Right lobe of liver (tissue), 6 donors: Measurements from ENCODE around the gene CDH26. TPM values are rescaled to one million over a fixed set of nuclear protein-coding genes. Genes with fewer than 3 reads are reported as not detected.

Source experiments
- ATAC-seq, 4 donors: fragments of 200-7000 bp; cut with Tn5 transposase; one replicate each; pipeline ENCODE4 v1.9.1; 2020; ENCODE audit warnings: mild to moderate bottlenecking in 4 of 4, moderate library complexity in 4 of 4
- DNase-seq, 3 donors: peaks; one replicate each; pipeline ENCODE4 v3.0.0-alpha.2; 2020
- H3K27ac ChIP-seq, 3 donors: fragments of 200-600 bp; one replicate each; pipeline ENCODE4 v1.8.0; 2022
- H3K27me3 ChIP-seq, 2 donors: fragments of 200-600 bp; one replicate each; pipeline ENCODE4 v1.8.0; 2022
- H3K36me3 ChIP-seq, 4 donors: fragments of 200-600 bp; sonication (generic) in 1 of 4; one replicate each; pipeline versions ENCODE4 v1.5.1 to v1.8.0; 2017 to 2022; ENCODE audit warnings: control low read depth in 1 of 4
- H3K4me1 ChIP-seq, 4 donors: fragments of 200-600 bp; sonication (generic) in 1 of 4; one replicate each; pipeline versions ENCODE4 v1.5.1 to v1.8.0; 2017 to 2022; ENCODE audit warnings: control low read depth in 1 of 4
- H3K4me3 ChIP-seq, 3 donors: fragments of 200-600 bp; one replicate each; pipeline ENCODE4 v1.8.0; 2022
- H3K9me3 ChIP-seq, 4 donors: fragments of 200-600 bp; sonication (generic) in 1 of 4; one replicate each; pipeline versions ENCODE4 v1.5.1 to v1.8.0; 2017 to 2022; ENCODE audit warnings: control low read depth in 1 of 4
- CTCF ChIP-seq, 4 donors: fragments of 200-600 bp in 3 of 4; fragments of 450-650 bp in 1 of 4; IDR thresholded peaks; one replicate each; pipeline versions ENCODE4 v1.5.1 to v1.8.0; 2016 to 2022; ENCODE audit warnings: antibody characterized with exemption in 4 of 4, mild to moderate bottlenecking in 2 of 4
- POLR2A ChIP-seq: fragments of 450-650 bp; IDR thresholded peaks from one replicate; pipeline ENCODE4 v1.6.1; 2017; ENCODE audit warnings: antibody characterized with exemption, mild to moderate bottlenecking
- WGBS: methylation state at CpG from one replicate; pipeline ENCODE4 v1.1.6; 2018; ENCODE audit warnings: low coverage, low lambda C conversion rate; ENCODE audit not compliant: insufficient coverage; ENCODE audit errors: missing lambda C conversion rate; 5-methylcytosine and 5-hydroxymethylcytosine counted together
- intact Hi-C, 2 donors: fragments of 100-400 bp; cut with DNase I; formaldehyde crosslinking; loops; one replicate each; pipeline versions ENCODE4 v1.11.2 to v1.14.1; 2022
- total RNA-seq, 6 experiments: library from RNA; depleted of rRNA in 2 of 6; stranded (reverse); fragments of >200 nt in 2 of 6; fragmentation: NEBNext Ultra II Directional in 3 of 6; extraction: Animal tissue kit (Norgen Biotek cat#: 25700) in 3 of 6; gene quantifications; one replicate each; pipeline versions ENCODE4 v1.1.0 to v1.2.4, GENCODE V29; 2016 to 2023
- donor health status: DM: no; HTN: yes; CAD: no.
- donor health status: DM: no; HTN: no; CAD: no.
- donor health status: DM: no; HTN: no; CAD: no.
- donor health status: DM: no; HTN: yes; CAD: no.
- donor health status: DM: no; HTN: yes; CAD: no.

The CDH26 gene
- total RNA-seq, 6 experiments from 2014 or later: 0.07 to 0.25 (median 0.12) TPM; not detected in 1

DNA sequence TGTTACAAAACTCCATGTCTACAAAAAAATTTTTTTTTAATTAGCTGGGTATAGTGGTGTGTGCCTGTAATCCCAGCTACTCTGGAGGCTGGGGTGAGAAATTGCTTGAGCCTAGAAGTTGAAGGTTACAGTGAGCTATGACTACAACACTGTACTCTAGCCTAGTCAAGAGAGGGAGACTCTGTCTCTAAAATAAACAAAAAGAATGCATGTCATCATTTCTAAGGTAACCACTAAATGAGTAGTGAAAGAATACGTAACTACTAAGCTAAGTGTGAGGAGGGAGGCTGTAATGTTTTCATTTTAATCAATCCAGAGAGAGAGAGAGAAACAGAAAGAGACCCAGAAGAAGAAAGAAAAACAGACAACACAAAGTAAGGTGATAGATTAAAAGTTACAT, 34.7 kb upstream of the CDH26 start:
- Histone ChIP-seq H3K9me3 (no peaks in the 10 kb centered on the region), H3K4me1 (no peaks in the 10 kb centered on the region), H3K27ac (no peak overlapping the region), H3K4me3 (no peak overlapping the region), H3K27me3 (peaks cover 0 to 9% of the 10 kb centered on the region in 2 donors), H3K36me3 (no peaks in the 10 kb centered on the region)
- TF ChIP-seq POLR2A (no peak), CTCF (IDR thresholded peaks at IDR 0.05) (no peak)
- no peak for ATAC-seq
- DNase-seq: no peak
- intact Hi-C loops: no loop called here
- 83% methylated on average over 1 of the region's 1 CpG for WGBS

GRCh38 chr20:59925359-59925758, 32.9 kb upstream of the CDH26 start:
- TF ChIP-seq POLR2A: no peak
- no peak for TF ChIP-seq CTCF (IDR thresholded peaks at IDR 0.05)
- Histone ChIP-seq H3K27me3 (peaks cover 0 to 9% of the 10 kb centered on the region in 2 donors), H3K4me1 (no peaks in the 10 kb centered on the region), H3K36me3 (no peaks in the 10 kb centered on the region), H3K4me3 (no peak overlapping the region), H3K9me3 (no peaks in the 10 kb centered on the region), H3K27ac (no peak overlapping the region)
- ATAC-seq (no peak), DNase-seq (no peak)
- intact Hi-C loops: no loop called here
- 93% methylated on average over 1 of the region's 1 CpG for WGBS

DNA sequence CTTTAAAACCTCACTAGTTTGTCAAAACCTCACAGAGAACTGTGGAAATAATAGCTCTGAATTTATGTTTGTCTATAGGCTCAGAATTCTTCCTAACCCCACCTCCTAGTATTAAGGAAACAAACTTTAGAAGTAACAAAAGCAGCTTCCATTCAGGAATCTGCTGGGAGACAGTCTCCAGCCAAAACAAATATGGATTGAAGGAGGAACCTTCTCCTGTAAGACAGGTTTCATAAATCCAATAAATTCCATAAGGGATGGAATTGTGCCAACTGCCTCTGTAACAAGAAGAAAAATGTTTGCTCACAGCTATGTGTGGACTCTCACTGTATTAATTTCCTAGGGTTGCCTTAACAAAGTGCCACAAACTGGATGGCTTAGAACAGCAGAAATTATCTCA, 32.3 kb upstream of the CDH26 start:
- TF ChIP-seq POLR2A: no peak
- no peak for TF ChIP-seq CTCF (IDR thresholded peaks at IDR 0.05)
- H3K4me3 ChIP-seq: no peak overlapping the region
- H3K27ac ChIP-seq: no peak overlapping the region
- DNase-seq: no peak
- no peaks in the 10 kb centered on the region for H3K36me3 ChIP-seq
- H3K9me3 ChIP-seq: no peaks in the 10 kb centered on the region
- no peaks in the 10 kb centered on the region for H3K4me1 ChIP-seq
- intact Hi-C loops: no loop called here
- peaks cover 0 to 8% of the 10 kb centered on the region in 2 donors for H3K27me3 ChIP-seq
- ATAC-seq: no peak

- TF ChIP-seq CTCF (IDR thresholded peaks at IDR 0.05) (no peak), POLR2A (no peak)
- WGBS: 78% methylated on average over 9 of the region's 9 CpGs
- Histone ChIP-seq H3K36me3 (no peaks in the 10 kb centered on the region), H3K4me3 (no peak overlapping the region), H3K9me3 (no peaks in the 10 kb centered on the region), H3K4me1 (no peaks in the 10 kb centered on the region), H3K27me3 (peaks cover 0 to 9% of the 10 kb centered on the region in 2 donors), H3K27ac (no peak overlapping the region)
- ATAC-seq: no peak
- DNase-seq: no peak
- intact Hi-C loops: no loop called here
Observed at GRCh38 chr20:59931511-59932312, 26.5 kb upstream of the CDH26 start.
